GM12878 (cell line): ENCODE results near the gene SLC3A2. TPM values are rescaled to one million over a fixed set of nuclear protein-coding genes. Genes with fewer than 3 reads are reported as not detected.

Experiments
- ATAC-seq: fragments of 200-7000 bp; cut with Tn5 transposase; 3 replicates; pipeline ENCODE4 v1.9.1; 2020; ENCODE audit warnings: mild to moderate bottlenecking, moderate library complexity
- BruUV-seq: library from RNA; stranded (reverse); fragments of 400-500 nt; replicated peaks from 2 replicates; lab custom pipeline; 2021; lab: Mats Ljungman, UMichigan
- CTCF ChIA-PET: fragments of 300-600 bp; sonication (Branson Sonifier 250); formaldehyde crosslinking; extraction: SDS; loops from one replicate; lab custom pipeline; 2021; ENCODE audit warnings: inconsistent platforms; lab: Yijun Ruan, JAX
- POLR2A ChIA-PET: fragments of 350-600 bp; formaldehyde crosslinking; extraction: SDS; loops from one replicate; lab custom pipeline; 2021; ENCODE audit warnings: inconsistent platforms; lab: Charles Lee
- RAD21 ChIA-PET: fragments of 300-600 bp; sonication (Branson Sonifier 250); formaldehyde crosslinking; loops from one replicate; lab custom pipeline; 2023; ENCODE audit warnings: antibody characterized with exemption; ENCODE audit not compliant: unreplicated experiment; lab: Charles Lee
- SMC1A ChIA-PET: fragments of 300-600 bp; sonication (Branson Sonifier 250); formaldehyde crosslinking; loops from one replicate; lab custom pipeline; 2023; ENCODE audit not compliant: unreplicated experiment, uncharacterized antibody; lab: Charles Lee
- DNase-seq: peaks from one replicate; pipeline ENCODE4 v3.0.0-alpha.2; 2011; ENCODE audit warnings: low read depth, low spot score
- FAIRE-seq: peaks from 3 replicates; lab custom pipeline; 2011; peaks lifted over from hg19 to GRCh38; lab: Jason Lieb, UNC
- H2AFZ ChIP-seq: 2 replicates; pipeline ENCODE4 v1.6.0; 2011; ENCODE audit warnings: low read depth, low read length, control low read depth; ENCODE audit not compliant: control insufficient read depth
- H3K27ac ChIP-seq: 2 replicates; pipeline ENCODE4 v1.5.1; 2011; ENCODE audit warnings: control low read depth; ENCODE audit not compliant: control insufficient read depth, insufficient read depth
- H3K27me3 ChIP-seq, 2 experiments: replicated peaks in 1 of 2; 2 replicates each; pipeline versions ENCODE4 v1.6.0 to v1.6.1; 2011; ENCODE audit warnings: low read length in 1 of 2; ENCODE audit not compliant: control insufficient read depth in 2 of 2, insufficient read depth in 2 of 2
- H3K36me3 ChIP-seq, 2 experiments: 2 replicates each; pipeline ENCODE4 v1.5.1; 2011; ENCODE audit warnings: low read length in 1 of 2; ENCODE audit not compliant: control insufficient read depth in 2 of 2, insufficient read depth in 2 of 2
- H3K4me1 ChIP-seq: 2 replicates; pipeline ENCODE4 v1.6.1; 2011; ENCODE audit warnings: mild to moderate bottlenecking, low read length, moderate library complexity, mixed read lengths; ENCODE audit not compliant: control insufficient read depth, insufficient read depth
- H3K4me2 ChIP-seq: 2 replicates; pipeline ENCODE4 v1.6.0; 2011; ENCODE audit warnings: control low read depth; ENCODE audit not compliant: control insufficient read depth, insufficient read depth
- H3K4me3 ChIP-seq: fragments of 200-600 bp; sonication (generic); 2 replicates; pipeline ENCODE4 v1.5.1; 2016
- H3K79me2 ChIP-seq: 2 replicates; pipeline ENCODE4 v1.6.0; 2011; ENCODE audit warnings: low read length; ENCODE audit not compliant: control insufficient read depth, insufficient read depth
- H3K9ac ChIP-seq: 2 replicates; pipeline ENCODE4 v1.8.0; 2011; ENCODE audit warnings: low read length, control low read depth, mixed read lengths; ENCODE audit not compliant: control insufficient read depth, insufficient read depth
- H3K9me3 ChIP-seq: replicated peaks from 3 replicates; pipeline ENCODE4 v1.5.1; 2011; ENCODE audit warnings: mild to moderate bottlenecking, low read length; ENCODE audit not compliant: control insufficient read depth, insufficient read depth
- H4K20me1 ChIP-seq: 2 replicates; pipeline ENCODE4 v1.6.0; 2011; ENCODE audit not compliant: control insufficient read depth, insufficient read depth
- CREM ChIP-seq: IDR thresholded peaks from 2 replicates; pipeline ENCODE4 v1.6.1; 2014; ENCODE audit warnings: antibody characterized with exemption, low read depth
- ELK1 ChIP-seq: IDR thresholded peaks from 2 replicates; pipeline ENCODE4 v1.6.1; 2012; ENCODE audit warnings: low read depth, low read length, improper control_type of control experiment
- GATAD2B ChIP-seq: fragments of 450-650 bp; conservative IDR thresholded peaks from 2 replicates; pipeline ENCODE4 v1.6.1; 2017; ENCODE audit warnings: low read depth, mild to moderate bottlenecking, moderate library complexity
- HDGF ChIP-seq: fragments of 450-650 bp; IDR thresholded peaks from 2 replicates; pipeline ENCODE4 v1.6.1; 2016; ENCODE audit warnings: antibody characterized with exemption
- IRF3 ChIP-seq: fragments of 450-650 bp; IDR thresholded peaks from 2 replicates; pipeline ENCODE4 v1.6.1; 2014; ENCODE audit warnings: mild to moderate bottlenecking
- PKNOX1 ChIP-seq: fragments of 450-650 bp; IDR thresholded peaks from 2 replicates; pipeline ENCODE4 v1.6.1; 2016; ENCODE audit warnings: mild to moderate bottlenecking
- POU2F2 ChIP-seq: IDR thresholded peaks from 3 replicates; pipeline ENCODE4 v1.6.1; 2011; ENCODE audit warnings: low read depth, mild to moderate bottlenecking, low read length, borderline replicate concordance
- RB1 ChIP-seq: fragments of 450-650 bp; formaldehyde crosslinking; IDR thresholded peaks from 2 replicates; pipeline ENCODE4 v1.6.1; 2017; ENCODE audit warnings: mild to moderate bottlenecking, borderline replicate concordance
- STAT1 ChIP-seq: fragments of 450-650 bp; conservative IDR thresholded peaks from 2 replicates; pipeline ENCODE4 v1.6.1; 2014; ENCODE audit warnings: antibody characterized with exemption, mild to moderate bottlenecking
- TBL1XR1 ChIP-seq: IDR thresholded peaks from 2 replicates; pipeline ENCODE4 v1.6.1; 2012; ENCODE audit warnings: low read depth, low read length, improper control_type of control experiment
- YBX1 ChIP-seq: fragments of 450-650 bp; IDR thresholded peaks from 2 replicates; pipeline ENCODE4 v1.6.1; 2016; ENCODE audit warnings: antibody characterized with exemption
- ZNF207 ChIP-seq: fragments of 450-650 bp; IDR thresholded peaks from 2 replicates; pipeline ENCODE4 v1.6.1; 2014; ENCODE audit warnings: antibody characterized with exemption, mild to moderate bottlenecking, borderline replicate concordance
- WGBS: methylation state at CpG from one replicate; pipeline ENCODE4 v1.1.6; 2016; ENCODE audit warnings: low lambda C conversion rate; ENCODE audit not compliant: insufficient replicate concordance, insufficient coverage; ENCODE audit errors: missing lambda C conversion rate; 5-methylcytosine and 5-hydroxymethylcytosine counted together
- in situ Hi-C: fragments of 300-500 bp; cut with MboI; formaldehyde crosslinking; loops from 9 replicates; pipeline ENCODE4 v1.14.3; 2018; ENCODE audit warnings: mixed read lengths
- intact Hi-C: fragments of 100-400 bp; cut with micrococcal nuclease; formaldehyde crosslinking; loops from one replicate; pipeline ENCODE4 v1.14.2; 2022; ENCODE audit not compliant: unreplicated experiment
- polyA plus RNA-seq, 11 experiments: library from polyadenylated mRNA; depleted of rRNA in 4 of 11; unstranded in 6 of 11; stranded (reverse) in 5 of 11; fragments of >200 nt; fragmentation: Nextera tagmentation in 4 of 11; fragmentation: Illumina TruSeq in 1 of 11; extraction: Ambion mirVana in 4 of 11; extraction: Trizol in 1 of 11; gene quantifications; 1 replicate in 1 of 11; 2 replicates in 10 of 11; pipeline versions ENCODE4 v1.2.1 to v1.2.3, GENCODE V29; 2011 to 2016; ENCODE audit warnings: inconsistent platforms in 2 of 11, missing spikeins in 2 of 11, low read depth in 1 of 11
- total RNA-seq, 4 experiments: library from RNA; depleted of rRNA in 3 of 4; stranded (reverse); fragments of >200 nt in 3 of 4; fragmentation: Illumina TruSeq in 1 of 4; extraction: Trizol in 1 of 4; gene quantifications; 2 replicates each; pipeline versions ENCODE4 v1.2.1 to v1.2.3, GENCODE V29; 2013 to 2021
- TF ChIP-seq, protein P1 (sequence below): IDR thresholded peaks from 2 replicates; pipeline ENCODE4 v1.6.1; 2011; ENCODE audit warnings: borderline replicate concordance, low read depth, mild to moderate bottlenecking, moderate library complexity, low read length; ENCODE audit not compliant: insufficient read depth, poor library complexity, severe bottlenecking
- TF ChIP-seq, protein P2 (sequence below): fragments of 450-650 bp; formaldehyde crosslinking; IDR thresholded peaks from 2 replicates; pipeline ENCODE4 v1.5.0; 2022; ENCODE audit warnings: mild to moderate bottlenecking, missing genetic modification characterization

SLC3A2 gene
- total and polyA plus RNA-seq, 10 of the 15 experiments (the other 5 are each of a cell fraction or from before 2014, with no cell fraction given), result 6.9 to 158 (median 106) TPM

GRCh38 chr11:62905927-62906531 lies 25.3 kb downstream of the SLC3A2 start:
- H3K79me2 ChIP-seq, result no peaks in the 10 kb centered on the region
- in situ Hi-C loops, result loop anchor here (5.0 kb wide), 2 partner anchors 116 to 306 kb away; no protein-coding TSS in a partner anchor
- BruUV-seq, result no TSS peak
- H3K4me1 ChIP-seq, result peaks cover 10% of the 10 kb centered on the region
- H3K4me2 ChIP-seq, result peak overlapping the region; percentile 41; the same call in 1 of the 2 replicates
- ATAC-seq, result peak; percentile 92
- peak; percentile 46 for DNase-seq
- ChIA-PET SMC1A (interaction anchor here (0.6 to 10.0 kb wide), 14 partner anchors 13 to 560 kb away, joined by 3 to 116 read pairs (median 4); no protein-coding TSS in a partner anchor), CTCF (interaction anchor here (0.6 to 11.9 kb wide), 48 partner anchors 9 to 573 kb away, joined by 3 to 327 read pairs (median 4); partner anchors contain the start of genes C11orf98, CHRM1 and TMEM179B), RAD21 (interaction anchor here (0.7 to 2.7 kb wide), 8 partner anchors 69 to 728 kb away, joined by 3 to 71 read pairs (median 5); partner anchors contain the start of gene ZBTB3), POLR2A (interaction anchor here (0.8 to 1.3 kb wide), 3 partner anchors 17 to 118 kb away, joined by 3 to 4 read pairs (median 3); no protein-coding TSS in a partner anchor)
- peaks cover 0 to 3% of the 10 kb centered on the region in 2 experiments for H3K27me3 ChIP-seq
- no peak overlapping the region for H3K4me3 ChIP-seq
- H3K9me3 ChIP-seq, result no peaks in the 10 kb centered on the region
- intact Hi-C loops, result loop anchor here (1.0 to 10.0 kb wide), 3 partner anchors 69 to 306 kb away; no protein-coding TSS in a partner anchor
- H2AFZ ChIP-seq, result peak overlapping the region; percentile 31
- no peak overlapping the region for H3K27ac ChIP-seq
- H4K20me1 ChIP-seq, result no peaks in the 10 kb centered on the region
- no peak overlapping the region; the same call in 1 of the 2 replicates for H3K9ac ChIP-seq
- no peaks in the 10 kb centered on the region for H3K36me3 ChIP-seq
- FAIRE-seq, result peak; percentile 78
- WGBS, result 13% methylated on average over 14 of the region's 14 CpGs
- TF ChIP-seq TBL1XR1 (no peak), ZNF207 (0 out of 2 replicates have a peak, but pooled peaks have one; percentile 57), PKNOX1 (0 out of 2 replicates have a peak, but pooled peaks have one; percentile 5), CREM (no peak), GATAD2B (no peak), YBX1 (no peak), ELK1 (no peak), IRF3 (peak; percentile 52; the same call in 1 of the 2 replicates), STAT1 (peak; percentile 80; the same call in 1 of the 2 replicates), HDGF (peak; percentile 62; the same call in 1 of the 2 replicates), POU2F2 (0 out of 3 replicates have a peak, but pooled peaks have one; percentile 46), RB1 (peak; percentile 77; the same call in 1 of the 2 replicates)
- TF ChIP-seq, protein P1, sequence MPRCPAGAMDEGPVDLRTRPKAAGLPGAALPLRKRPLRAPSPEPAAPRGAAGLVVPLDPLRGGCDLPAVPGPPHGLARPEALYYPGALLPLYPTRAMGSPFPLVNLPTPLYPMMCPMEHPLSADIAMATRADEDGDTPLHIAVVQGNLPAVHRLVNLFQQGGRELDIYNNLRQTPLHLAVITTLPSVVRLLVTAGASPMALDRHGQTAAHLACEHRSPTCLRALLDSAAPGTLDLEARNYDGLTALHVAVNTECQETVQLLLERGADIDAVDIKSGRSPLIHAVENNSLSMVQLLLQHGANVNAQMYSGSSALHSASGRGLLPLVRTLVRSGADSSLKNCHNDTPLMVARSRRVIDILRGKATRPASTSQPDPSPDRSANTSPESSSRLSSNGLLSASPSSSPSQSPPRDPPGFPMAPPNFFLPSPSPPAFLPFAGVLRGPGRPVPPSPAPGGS, result no peak
- TF ChIP-seq, protein P2, sequence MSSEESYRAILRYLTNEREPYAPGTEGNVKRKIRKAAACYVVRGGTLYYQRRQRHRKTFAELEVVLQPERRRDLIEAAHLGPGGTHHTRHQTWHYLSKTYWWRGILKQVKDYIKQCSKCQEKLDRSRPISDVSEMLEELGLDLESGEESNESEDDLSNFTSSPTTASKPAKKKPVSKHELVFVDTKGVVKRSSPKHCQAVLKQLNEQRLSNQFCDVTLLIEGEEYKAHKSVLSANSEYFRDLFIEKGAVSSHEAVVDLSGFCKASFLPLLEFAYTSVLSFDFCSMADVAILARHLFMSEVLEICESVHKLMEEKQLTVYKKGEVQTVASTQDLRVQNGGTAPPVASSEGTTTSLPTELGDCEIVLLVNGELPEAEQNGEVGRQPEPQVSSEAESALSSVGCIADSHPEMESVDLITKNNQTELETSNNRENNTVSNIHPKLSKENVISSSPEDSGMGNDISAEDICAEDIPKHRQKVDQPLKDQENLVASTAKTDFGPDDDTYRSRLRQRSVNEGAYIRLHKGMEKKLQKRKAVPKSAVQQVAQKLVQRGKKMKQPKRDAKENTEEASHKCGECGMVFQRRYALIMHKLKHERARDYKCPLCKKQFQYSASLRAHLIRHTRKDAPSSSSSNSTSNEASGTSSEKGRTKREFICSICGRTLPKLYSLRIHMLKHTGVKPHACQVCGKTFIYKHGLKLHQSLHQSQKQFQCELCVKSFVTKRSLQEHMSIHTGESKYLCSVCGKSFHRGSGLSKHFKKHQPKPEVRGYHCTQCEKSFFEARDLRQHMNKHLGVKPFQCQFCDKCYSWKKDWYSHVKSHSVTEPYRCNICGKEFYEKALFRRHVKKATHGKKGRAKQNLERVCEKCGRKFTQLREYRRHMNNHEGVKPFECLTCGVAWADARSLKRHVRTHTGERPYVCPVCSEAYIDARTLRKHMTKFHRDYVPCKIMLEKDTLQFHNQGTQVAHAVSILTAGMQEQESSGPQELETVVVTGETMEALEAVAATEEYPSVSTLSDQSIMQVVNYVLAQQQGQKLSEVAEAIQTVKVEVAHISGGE, result no peak
